SKM-1 (cell line): ENCODE results near the gene CCZ1B.
"Not testable (repeated sequence)": the region's sequence is repeated elsewhere in the genome, so short reads cannot be mapped to it uniquely, and the experiment has no call there.

Experiments used
- DNase-seq: peaks from one replicate; lab custom pipeline; 2025; ENCODE audit not compliant: unreplicated experiment; lab: John Stamatoyannopoulos, UW

Gene CCZ1B

DNA sequence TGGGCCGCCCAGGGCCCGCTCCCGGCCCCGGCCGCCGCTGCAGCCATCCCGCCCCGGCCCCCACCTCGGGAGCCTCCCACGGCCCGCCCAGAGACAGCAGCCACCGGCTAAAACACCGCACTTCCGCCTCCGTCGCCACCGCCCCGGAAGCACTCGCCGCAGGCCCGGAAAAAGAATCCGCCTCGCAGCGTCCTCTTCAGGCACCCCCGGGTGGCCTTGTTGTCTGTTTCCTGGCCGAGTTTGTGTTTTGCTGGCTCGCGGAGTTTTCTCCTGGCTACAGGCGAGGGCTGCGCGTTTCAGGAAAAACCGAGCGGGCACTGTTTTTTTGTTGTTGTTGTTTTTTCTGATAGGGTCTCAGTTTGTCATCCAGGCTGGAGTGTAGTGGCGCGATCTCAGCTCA, at the start of gene CCZ1B:
CCZ1B (minus strand) TSS at position 125 of the 400 bp plus-strand sequence; CDS start at position 47, 78 bp downstream.
- peak; percentile 45 for DNase-seq

DNA sequence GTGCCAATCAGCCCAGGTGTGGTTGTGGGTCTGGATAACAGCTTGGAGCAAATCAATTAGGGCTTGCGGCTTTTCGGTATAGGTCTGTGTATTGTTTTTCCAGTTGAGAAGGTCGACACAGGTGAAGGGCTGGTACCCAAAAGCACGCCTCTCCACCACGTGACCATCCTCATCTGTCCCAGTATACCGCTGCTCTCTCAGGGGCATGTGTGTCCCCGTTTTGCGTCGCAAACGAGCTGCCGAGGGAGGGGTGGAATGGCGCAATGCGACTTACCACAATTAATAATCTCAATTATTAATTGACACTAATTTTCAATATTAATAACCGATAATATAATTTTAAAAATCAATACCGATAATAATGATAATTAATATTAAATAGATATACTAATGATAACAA, 48.9 kb upstream of the CCZ1B start:
- not testable (repeated sequence) for DNase-seq

DNA sequence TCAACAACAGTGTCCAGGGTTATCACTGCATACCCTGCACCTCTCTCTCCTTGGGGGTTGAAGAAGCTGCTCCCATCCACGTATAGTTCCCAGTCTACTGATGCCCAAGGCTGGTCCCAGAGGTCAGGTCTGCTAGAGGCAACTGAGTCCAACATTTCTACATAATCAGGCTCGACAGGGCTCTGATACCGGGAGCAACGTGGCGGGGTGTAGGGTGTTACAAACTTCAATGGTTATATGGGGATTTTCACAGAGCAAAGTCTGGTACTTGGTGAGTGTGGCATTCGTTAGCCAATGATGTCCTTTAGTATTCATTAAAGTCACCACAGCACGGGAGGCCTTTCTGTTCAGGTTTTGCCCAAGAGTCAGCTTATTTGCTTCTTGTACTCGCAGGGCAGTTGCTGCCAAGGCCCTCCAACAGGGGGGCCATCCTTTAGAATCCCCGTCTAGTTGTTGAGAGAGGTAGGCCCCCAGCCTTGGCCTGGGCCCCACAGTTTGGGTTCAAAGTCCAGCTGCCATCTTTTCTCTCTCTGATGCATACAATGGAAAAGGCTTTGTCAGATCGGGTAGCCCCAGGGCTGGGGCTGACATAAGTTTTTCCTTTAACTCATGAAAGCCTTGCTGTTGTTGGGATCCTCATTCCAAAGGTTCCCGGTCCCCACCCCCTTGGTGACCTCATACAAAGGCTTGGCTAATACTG, 46.3 kb upstream of the CCZ1B start:
- not testable (repeated sequence) for DNase-seq

DNA sequence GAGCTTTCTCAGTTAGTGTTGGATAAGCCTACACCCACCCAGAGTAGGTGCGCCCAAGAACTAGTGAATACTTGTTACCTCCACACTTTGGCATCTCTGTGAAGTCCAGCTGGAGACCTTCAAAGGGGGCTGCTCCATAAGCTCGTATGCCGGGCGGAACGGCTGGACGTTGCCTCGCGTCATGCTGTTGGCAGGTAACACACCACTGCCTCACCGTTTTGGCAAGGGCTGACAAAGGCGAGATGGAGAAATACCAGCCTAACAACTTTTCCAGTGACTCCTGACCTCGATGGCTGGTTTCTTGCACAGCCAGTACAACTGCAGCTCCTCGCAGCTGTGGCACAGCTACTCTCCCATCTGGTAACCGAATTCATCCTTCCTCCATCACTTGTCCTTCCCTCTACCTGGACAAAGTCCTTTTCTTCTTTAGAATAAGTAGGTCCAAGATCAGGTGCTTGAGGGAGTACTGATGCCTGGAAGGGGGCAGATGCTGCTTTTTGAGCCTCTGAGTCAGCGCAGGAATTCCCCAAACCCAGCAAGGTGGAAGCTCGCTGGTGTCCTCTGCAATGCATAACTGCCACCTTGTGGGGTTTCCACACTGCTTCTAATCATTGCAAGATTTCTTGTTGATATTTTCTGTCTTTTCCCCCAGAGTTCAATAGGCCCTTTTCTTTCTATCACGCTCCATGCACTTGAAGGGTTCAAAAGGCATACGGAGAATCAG, 45.5 kb upstream of the CCZ1B start:
- not testable (repeated sequence) for DNase-seq

DNA sequence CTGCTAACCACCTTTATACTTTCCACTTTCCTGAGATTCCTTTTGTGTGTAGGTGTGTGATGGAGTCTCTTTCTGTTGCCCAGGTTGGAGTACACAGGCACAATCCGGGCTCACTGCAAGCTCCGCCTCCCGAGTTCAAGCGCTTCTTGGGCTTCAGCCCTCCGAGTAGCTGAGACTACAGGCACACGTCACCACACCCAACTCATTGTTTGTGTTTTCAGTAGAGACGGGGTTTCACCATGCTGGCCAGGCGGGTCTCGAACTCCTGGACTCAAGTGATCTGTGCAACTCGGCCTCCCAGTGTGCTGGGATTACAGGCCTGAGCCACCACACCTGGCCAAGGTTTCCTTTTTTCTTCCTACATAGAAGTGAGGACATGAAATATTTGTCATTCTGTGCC, 38.7 kb upstream of the CCZ1B start:
- not testable (repeated sequence) for DNase-seq

DNA sequence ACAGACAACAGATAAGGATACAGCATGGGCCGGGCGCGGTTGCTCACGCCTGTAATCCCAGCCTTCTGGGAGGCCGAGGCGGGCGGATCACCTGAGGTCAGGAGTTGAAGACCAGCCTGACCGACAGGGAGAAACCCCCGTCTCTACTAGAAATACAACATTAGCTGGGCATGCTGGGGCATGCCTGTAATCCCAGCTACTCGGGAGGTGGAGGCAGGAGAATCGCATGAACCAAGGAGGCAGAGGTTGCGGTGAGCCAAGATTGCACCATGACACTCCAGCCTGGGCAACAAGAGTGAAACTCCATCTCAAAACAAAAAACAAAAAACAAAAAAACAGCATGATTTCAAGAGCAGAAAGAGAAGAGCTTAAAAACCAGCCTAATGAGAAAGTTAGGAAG, 38.1 kb upstream of the CCZ1B start:
- DNase-seq = not testable (repeated sequence)

DNA sequence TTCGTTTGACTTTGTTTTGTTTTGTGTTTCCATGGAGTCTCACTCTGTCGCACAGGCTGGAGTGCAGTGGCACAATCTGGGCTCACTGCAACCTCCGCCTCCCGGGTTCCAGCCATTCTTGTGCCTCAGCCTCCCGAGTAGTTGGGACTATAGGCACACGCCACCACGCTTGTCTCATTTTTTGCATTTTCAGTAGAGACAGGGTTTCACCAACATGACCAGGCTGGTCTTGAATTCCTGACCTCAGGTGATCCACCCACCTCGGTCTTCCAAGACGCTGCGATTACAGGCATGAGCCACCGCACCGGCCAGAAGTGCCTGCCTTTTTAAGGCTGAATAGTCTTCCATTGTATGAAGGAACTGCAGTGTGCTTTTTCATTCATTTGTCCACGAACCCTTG, 36.8 kb upstream of the CCZ1B start:
- not testable (repeated sequence) for DNase-seq

DNA sequence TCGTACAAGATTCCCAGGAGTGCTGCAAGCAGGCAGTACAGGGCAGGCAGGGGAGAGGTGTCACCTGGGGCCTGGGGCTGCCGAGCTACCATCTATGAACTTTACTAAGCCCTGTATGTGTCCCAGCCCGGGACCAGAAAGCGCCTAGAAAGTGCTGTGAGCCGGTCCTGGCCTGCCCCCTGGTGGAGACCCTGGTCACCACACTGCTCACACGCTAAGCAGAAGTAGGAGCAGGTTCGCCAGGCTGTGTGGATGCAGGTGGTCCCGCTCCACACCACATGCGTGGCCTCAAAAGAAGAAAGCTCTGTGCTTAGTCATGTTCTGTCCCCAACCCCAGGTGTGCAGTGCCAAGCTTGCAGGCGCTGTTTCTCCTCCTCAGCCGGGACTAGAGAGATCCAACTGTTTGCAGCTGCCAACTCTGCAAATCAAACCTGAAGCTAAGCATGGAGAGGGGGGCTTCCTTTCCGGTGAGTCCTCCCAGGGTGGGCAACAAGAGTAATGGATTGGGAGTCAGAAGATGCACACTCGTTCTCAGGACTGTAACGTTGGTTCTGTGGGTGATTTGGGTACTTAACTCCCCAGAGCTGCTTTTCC, 31.7 kb upstream of the CCZ1B start:
- DNase-seq = not testable (repeated sequence)

DNA sequence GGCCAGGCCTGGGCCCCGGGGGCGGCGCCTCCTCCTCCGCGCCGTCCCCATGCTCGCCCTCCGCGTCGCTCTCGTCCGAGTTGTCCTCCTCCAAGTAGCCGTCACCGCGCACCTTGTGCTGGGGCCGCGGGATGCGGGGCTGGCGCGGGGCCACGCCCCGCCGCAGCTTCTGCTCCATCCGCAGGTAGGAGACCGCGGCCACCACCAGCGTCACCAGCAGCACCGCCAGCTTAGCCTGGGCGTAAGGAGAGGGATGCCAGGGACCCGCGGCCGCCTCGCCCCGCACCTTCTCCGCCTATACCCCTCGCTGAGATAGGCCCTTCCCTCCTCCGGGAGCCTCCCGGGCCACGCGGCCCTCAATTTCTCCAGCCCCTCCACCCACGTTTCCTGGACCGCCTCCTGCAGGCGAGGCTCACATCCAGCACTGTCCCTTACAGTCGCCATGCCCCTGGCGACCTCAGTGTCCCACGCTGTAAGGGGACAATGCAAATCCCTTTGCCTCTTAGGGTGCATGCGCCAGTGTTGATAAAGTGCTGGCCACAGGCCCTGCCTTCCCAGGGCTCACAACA, 29.6 kb upstream of the CCZ1B start:
- not testable (repeated sequence) for DNase-seq

DNA sequence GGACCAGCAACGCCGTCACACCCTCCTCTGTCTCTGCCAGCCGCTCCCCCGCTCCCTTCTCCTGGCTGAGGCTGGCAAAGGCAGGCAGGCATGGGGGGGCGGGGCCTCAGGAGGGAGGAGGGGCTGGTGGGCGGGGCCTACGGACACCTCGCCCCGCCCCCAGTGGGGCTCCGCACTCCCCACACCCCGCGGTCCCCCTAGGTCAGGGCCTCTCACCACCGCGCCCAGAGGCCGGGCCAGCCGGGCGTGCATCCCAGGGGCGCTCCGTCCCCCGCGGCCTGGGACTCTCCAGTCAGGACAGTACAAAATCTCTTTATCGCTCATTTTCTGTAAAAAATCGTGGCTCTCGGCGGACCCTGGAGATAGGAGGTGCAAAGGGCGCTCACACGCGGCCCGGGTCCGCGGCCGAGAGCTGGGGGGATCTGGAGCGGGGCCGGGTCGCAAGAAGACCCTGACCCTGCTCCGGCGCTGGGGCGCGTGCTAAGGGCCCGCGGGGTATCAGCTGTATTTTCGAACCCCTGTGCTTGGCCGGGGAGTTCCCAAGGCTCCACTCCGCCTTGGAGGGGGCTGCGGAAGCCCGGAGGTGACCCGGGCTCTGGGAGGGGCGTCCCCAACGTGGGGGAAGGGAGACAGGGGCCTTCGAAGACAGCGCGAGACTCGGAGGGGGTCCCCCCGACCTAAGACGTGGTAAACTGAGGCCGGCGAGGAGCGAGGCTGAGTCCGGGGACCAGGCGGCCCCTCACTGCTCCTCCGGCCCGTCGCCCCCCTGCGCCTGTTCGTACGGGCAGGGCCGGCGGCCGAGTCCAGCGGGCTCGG, 28.9 kb upstream of the CCZ1B start:
- not testable (repeated sequence) for DNase-seq

DNA sequence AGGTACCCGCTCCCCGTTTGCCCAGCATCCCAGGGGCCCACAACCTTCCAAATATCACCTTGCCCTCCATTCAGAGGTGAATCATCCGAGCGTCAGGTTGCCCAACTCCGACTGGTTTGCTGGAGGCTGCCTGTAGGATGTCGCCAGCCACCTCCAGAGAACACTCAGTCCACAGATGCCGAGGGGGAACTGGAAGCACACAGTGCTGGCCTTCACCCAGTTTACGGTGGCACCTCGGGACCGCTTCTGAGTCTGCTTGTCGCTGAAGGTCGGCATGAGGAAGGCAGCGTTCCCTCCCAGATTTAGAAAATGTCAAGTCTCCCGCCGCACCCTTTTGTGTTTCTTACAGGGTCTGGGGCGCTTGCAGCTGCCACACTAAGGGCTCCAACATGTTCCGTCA, 27.6 kb upstream of the CCZ1B start:
- DNase-seq = not testable (repeated sequence)

DNA sequence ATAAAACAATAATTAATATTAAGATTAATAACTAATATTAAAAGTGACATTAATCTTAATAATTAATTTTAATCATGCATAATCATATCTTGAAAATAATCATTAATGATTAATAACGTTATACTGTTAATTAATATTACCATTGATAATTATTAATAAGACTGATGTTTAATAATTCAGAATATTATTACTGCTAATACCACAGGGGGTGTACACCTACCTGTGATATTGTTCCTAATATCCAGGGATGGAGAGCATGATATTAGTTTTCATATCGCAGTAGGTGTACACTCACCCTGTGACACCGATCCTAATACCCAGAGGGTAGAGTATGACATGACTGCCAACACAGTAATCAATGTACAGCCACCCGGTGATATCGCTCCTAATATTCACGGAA, 23.1 kb upstream of the CCZ1B start:
- DNase-seq = not testable (repeated sequence)

DNA sequence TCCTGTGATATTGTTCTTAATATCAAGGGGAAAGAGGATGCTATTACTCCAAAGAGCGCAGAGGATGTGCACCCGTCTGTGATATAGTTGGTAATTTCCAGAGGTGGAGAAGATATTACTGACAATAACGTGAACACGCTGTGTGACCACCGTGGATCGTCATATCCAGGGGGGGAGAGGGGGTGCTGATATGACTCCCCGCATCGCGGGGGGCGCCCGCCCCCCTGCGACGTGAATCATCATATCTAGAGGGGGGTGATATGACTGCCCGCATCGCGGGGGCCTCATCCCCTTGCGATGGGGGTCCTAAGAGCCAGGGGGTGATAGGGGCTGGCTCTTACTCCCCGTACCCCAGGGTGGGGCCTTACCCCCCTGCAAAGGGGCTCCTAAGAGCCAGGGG, 21.7 kb upstream of the CCZ1B start:
- not testable (repeated sequence) for DNase-seq

DNA sequence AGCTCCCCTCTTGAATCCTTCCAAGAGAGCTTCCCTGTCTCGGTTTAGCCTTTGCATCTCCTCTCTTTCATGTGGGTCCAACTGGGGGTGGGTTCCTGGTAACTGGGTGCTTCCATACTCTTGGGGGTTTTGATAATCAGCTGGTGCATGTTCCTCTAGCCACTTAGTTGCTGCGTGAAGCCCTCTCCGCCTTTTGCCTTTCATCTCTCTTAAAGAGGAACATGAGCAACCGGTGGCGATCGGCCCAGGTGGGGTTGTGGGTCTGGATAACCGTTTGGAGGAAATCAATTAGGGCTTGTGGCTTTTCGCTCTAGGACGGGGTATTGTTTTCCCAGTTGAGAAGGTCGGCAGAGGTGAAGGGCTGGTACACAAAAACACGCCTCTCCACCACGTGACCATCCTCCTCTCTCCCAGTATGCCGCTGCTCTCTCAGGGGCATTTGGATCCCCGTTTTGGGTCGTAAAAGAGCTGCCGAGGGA, 19.9 kb upstream of the CCZ1B start:
- not testable (repeated sequence) for DNase-seq

DNA sequence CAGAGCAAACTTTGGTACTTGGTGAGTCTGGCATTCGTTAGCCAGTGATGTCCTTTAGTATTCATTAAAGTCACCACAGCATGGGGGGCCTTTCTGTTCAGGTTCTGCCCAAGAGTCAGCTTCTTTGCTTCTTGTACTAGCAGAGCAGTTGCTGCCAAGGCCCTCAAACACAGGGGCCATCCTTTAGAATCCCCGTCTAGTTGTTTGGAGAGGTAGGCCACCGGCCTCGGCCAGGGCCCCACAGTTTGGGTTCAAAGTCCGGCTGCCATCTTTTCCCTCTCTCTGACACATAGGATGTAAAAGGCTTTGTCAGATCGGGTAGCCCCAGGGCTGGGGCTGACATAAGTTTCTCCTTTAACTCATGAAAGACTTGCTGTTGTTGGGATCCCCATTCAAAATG, 17.6 kb upstream of the CCZ1B start:
- DNase-seq = not testable (repeated sequence)

DNA sequence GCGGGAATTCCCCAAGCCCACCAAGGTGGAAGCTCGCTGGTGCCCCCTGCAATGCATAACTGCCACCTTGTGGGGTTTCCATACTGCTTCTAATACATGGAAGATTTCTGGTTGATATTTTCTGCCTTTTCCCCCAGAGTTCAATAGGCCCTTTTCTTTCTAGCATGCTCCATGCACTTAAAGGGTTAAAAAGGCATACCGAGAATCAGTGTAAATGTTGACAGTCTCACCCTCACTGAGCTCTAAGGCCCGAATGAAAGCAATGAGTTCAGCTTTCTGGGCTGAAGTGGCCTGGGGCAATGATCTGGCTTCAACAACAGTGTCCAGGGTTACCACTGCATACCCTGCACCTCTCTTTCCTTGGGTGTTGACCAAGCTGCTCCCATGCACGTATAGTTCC, 17.0 kb upstream of the CCZ1B start:
- DNase-seq = not testable (repeated sequence)

DNA sequence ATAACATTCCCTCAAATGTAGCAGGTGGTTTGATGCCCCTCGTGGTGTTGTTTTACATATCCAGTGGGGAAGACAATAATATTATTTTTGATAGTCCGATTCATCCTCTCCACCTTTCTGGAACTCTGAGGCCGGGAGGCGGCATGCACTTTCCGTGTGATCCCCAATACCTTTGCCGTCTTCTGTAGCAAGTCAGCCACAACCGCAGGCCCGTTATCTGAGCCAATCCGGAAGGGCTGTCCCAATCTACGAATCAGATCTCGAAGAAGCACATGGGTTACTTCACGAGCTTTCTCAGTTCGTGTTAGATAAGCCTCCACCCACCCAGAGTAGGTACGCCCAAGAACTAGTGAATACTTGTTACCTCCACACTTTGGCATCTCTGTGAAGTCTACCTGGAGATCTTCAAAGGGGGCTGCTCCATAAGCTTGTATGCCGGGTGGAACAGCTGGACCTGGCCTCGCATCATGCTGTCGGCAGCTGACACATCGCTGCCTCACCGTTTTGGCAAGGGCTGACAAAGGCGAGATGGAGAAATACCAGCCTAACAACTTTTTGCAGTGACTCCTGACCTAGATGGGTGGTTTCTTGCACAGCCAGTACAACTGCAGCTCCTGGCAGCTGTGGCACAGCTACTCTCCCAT, 16.3 kb upstream of the CCZ1B start:
- DNase-seq = not testable (repeated sequence)

DNA sequence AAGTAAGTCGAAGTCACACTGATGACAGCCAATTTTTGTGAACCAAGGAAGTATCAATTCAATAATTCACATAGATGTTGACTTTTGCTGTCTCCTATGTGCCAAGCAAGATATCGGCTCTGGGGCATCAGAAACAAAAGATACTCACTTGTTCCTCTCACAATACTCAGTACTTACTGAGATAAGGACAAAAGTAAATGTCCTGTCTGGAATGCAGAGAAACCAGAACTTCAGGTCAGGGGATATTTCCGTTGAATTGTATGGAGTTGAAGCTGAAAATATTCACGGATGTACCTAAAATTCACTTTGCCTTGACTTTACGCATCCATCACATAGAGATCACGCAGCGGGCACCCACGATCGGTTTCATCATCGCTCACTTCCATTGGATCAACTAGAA, 11.0 kb upstream of the CCZ1B start:
- DNase-seq = not testable (repeated sequence)

DNA sequence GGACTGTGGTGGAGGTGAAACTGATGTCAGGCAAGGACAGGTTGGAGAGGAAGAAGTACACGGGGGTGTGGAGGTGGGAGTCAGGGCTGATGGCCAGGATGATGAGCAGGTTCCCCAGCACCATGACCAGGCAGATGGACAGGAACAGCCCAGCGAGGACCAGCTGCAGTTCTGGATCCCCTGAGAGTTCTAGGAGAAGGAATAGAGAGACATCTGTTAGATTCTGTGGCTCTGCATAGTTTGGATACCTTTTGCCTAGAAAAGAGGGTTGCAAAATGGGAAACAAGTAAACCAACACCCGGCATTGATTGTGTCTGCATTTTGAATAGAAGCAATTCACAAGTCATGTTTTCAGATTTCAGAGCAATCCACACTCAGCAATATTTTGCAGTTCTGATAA, 9.4 kb upstream of the CCZ1B start:
- DNase-seq = not testable (repeated sequence)

DNA sequence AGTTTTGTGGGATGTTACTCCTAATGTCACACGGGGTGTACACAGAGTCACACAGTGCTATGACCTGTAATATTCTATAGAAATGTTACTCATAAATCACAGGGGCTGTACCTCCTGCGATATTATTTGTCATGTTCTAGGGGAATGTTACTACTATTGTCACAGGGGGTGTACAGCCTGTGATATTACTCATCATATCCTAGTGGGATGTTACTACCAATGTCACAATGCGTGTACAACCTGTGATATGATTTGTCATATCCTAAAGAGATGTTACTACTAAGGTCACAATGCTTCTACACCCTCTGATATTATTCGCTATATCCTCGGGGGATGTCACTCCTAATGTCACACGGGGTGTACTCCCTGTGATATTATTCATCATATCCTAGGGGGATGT, 7.6 kb upstream of the CCZ1B start:
- DNase-seq = no peak
